ENCODE data around the gene KRTAP16-1. TPM values are rescaled to one million over a fixed set of nuclear protein-coding genes. Genes with fewer than 3 reads are reported as not detected.
"Not testable (repeated sequence)": the region's sequence is repeated elsewhere in the genome, so short reads cannot be mapped to it uniquely, and the experiment has no call there.

The KRTAP16-1 gene
- polyA plus RNA-seq, 1 donor from 2014 or later, result not detected

GRCh38 chr17:41352597-41353366, 43.7 kb upstream of the KRTAP16-1 start:
- Histone ChIP-seq H4K20me1 (ENCODE audit: insufficient read depth) (no peaks in the 10 kb centered on the region), H3K4me2 (ENCODE audit: low read length) (no peak overlapping the region), H3K79me2 (replicated peaks; ENCODE audit: insufficient read depth, low read length) (no peaks in the 10 kb centered on the region), H3K36me3 (ENCODE audit: insufficient read depth, low read length) (no peaks in the 10 kb centered on the region), H3K9ac (ENCODE audit: low read length) (no peak overlapping the region), H3K9me3 (ENCODE audit: low read length) (no peaks in the 10 kb centered on the region), H3K27me3 (ENCODE audit: insufficient read depth, low read depth, low read length) (no peaks in the 10 kb centered on the region), H3K4me3 (ENCODE audit: low read length) (no peak overlapping the region), H2AFZ (ENCODE audit: low read depth, low read length) (no peak overlapping the region), H3F3A (ENCODE audit: insufficient read depth, low read length, poor library complexity, severe bottlenecking) (no peaks in the 10 kb centered on the region), H3K27ac (ENCODE audit: low read length) (no peak overlapping the region), H3K9me2 (ENCODE audit: insufficient read depth, low read length) (no peaks in the 10 kb centered on the region)
- TF ChIP-seq REST (IDR thresholded peaks at IDR 0.05; ENCODE audit: borderline replicate concordance) (no peak), EP300 (conservative IDR thresholded peaks at IDR 0.05; ENCODE audit: poor library complexity, severe bottlenecking) (no peak), SMC3 (conservative IDR thresholded peaks at IDR 0.05; ENCODE audit: poor library complexity) (no peak), MXI1 (conservative IDR thresholded peaks at IDR 0.05; ENCODE audit: poor library complexity, severe bottlenecking) (no peak), CTCF (IDR thresholded peaks at IDR 0.05; ENCODE audit: poor library complexity, severe bottlenecking) (no peak), RAD21 (conservative IDR thresholded peaks at IDR 0.05) (no peak), TAF1 (IDR thresholded peaks at IDR 0.05; ENCODE audit: low read depth) (no peak), EZH2 (IDR thresholded peaks at IDR 0.05; ENCODE audit: borderline replicate concordance, insufficient read depth, low read length, poor library complexity, severe bottlenecking) (no peak), POLR2AphosphoS5 (IDR thresholded peaks at IDR 0.05) (no peak)

GRCh38 chr17:41351177-41351576, 42.1 kb upstream of the KRTAP16-1 start:
- H4K20me1 ChIP-seq (ENCODE audit: insufficient read depth), result no peaks in the 10 kb centered on the region
- no peak overlapping the region for H3K4me2 ChIP-seq (ENCODE audit: low read length)
- no peaks in the 10 kb centered on the region for H3K9me3 ChIP-seq (ENCODE audit: low read length)
- no peak overlapping the region for H2AFZ ChIP-seq (ENCODE audit: low read depth, low read length)
- no peak for TF ChIP-seq TAF1 (IDR thresholded peaks at IDR 0.05; ENCODE audit: low read depth)
- no peak for TF ChIP-seq SMC3 (conservative IDR thresholded peaks at IDR 0.05; ENCODE audit: poor library complexity)
- no peak for TF ChIP-seq RAD21 (conservative IDR thresholded peaks at IDR 0.05)
- no peak for TF ChIP-seq MXI1 (conservative IDR thresholded peaks at IDR 0.05; ENCODE audit: poor library complexity, severe bottlenecking)
- no peak for TF ChIP-seq EZH2 (IDR thresholded peaks at IDR 0.05; ENCODE audit: borderline replicate concordance, insufficient read depth, low read length, poor library complexity, severe bottlenecking)
- no peak for TF ChIP-seq EP300 (conservative IDR thresholded peaks at IDR 0.05; ENCODE audit: poor library complexity, severe bottlenecking)
- TF ChIP-seq REST (IDR thresholded peaks at IDR 0.05; ENCODE audit: borderline replicate concordance), result no peak
- no peak for TF ChIP-seq CTCF (IDR thresholded peaks at IDR 0.05; ENCODE audit: poor library complexity, severe bottlenecking)
- TF ChIP-seq POLR2AphosphoS5 (IDR thresholded peaks at IDR 0.05), result no peak
- no peaks in the 10 kb centered on the region for H3K79me2 ChIP-seq (replicated peaks; ENCODE audit: insufficient read depth, low read length)
- H3F3A ChIP-seq (ENCODE audit: insufficient read depth, low read length, poor library complexity, severe bottlenecking), result no peaks in the 10 kb centered on the region
- H3K27me3 ChIP-seq (ENCODE audit: insufficient read depth, low read depth, low read length), result no peaks in the 10 kb centered on the region
- H3K9me2 ChIP-seq (ENCODE audit: insufficient read depth, low read length), result no peaks in the 10 kb centered on the region
- H3K27ac ChIP-seq (ENCODE audit: low read length), result no peak overlapping the region
- H3K4me3 ChIP-seq (ENCODE audit: low read length), result no peak overlapping the region
- H3K36me3 ChIP-seq (ENCODE audit: insufficient read depth, low read length), result no peaks in the 10 kb centered on the region
- H3K9ac ChIP-seq (ENCODE audit: low read length), result no peak overlapping the region

GRCh38 chr17:41350381-41350878, 41.3 kb upstream of the KRTAP16-1 start, which contains the start of gene KRT33A:
KRT33A (minus strand) TSS chr17:41350828; CDS start chr17:41350767, 61 bp downstream.
- H3K9ac ChIP-seq (ENCODE audit: low read length); H3K4me2 ChIP-seq (ENCODE audit: low read length); H3K36me3 ChIP-seq (ENCODE audit: insufficient read depth, low read length); H4K20me1 ChIP-seq (ENCODE audit: insufficient read depth); H3K9me3 ChIP-seq (ENCODE audit: low read length); H3F3A ChIP-seq (ENCODE audit: insufficient read depth, low read length, poor library complexity, severe bottlenecking); H3K27ac ChIP-seq (ENCODE audit: low read length); H3K79me2 ChIP-seq (replicated peaks; ENCODE audit: insufficient read depth, low read length); H3K9me2 ChIP-seq (ENCODE audit: insufficient read depth, low read length); H3K4me3 ChIP-seq (ENCODE audit: low read length); H2AFZ ChIP-seq (ENCODE audit: low read depth, low read length); H3K27me3 ChIP-seq (ENCODE audit: insufficient read depth, low read depth, low read length): not testable (repeated sequence)

Data from neural cell (in vitro differentiated cells).